ENCODE data around the gene TMEM126A. TPM values are rescaled to one million over a fixed set of nuclear protein-coding genes. Genes with fewer than 3 reads are reported as not detected.
A peak's percentile ranks its signal among the peaks of the same experiment; 100 is the strongest.

The TMEM126A gene
- total and polyA plus RNA-seq, 2 of the 8 experiments (the other 6 are each of a cell fraction or from before 2014, with no cell fraction given): 33.7 to 58.7 TPM

GRCh38 chr11:85664615-85665481 lies 17.1 kb downstream of the TMEM126A start, which contains the start of gene CREBZF (continued):
- peak; percentile 95 for TF ChIP-seq TAF1 (IDR thresholded peaks at IDR 0.05; ENCODE audit: low read depth, low read length)
- no peak for TF ChIP-seq CBX5 (IDR thresholded peaks at IDR 0.05; ENCODE audit: low read depth, low read length)
- peak; percentile 98 for TF ChIP-seq ATF2 (IDR thresholded peaks at IDR 0.05; ENCODE audit: low read length)
- TF ChIP-seq CTBP2 (IDR thresholded peaks at IDR 0.05; ENCODE audit: borderline replicate concordance, insufficient read depth, insufficient read length, low read length): no peak
- no peak for TF ChIP-seq SP2 (IDR thresholded peaks at IDR 0.05; ENCODE audit: low read length)
- TF ChIP-seq POLR2AphosphoS5 (IDR thresholded peaks at IDR 0.05; ENCODE audit: low read depth, low read length): peak; percentile 97
- no peak for TF ChIP-seq BCL11A (IDR thresholded peaks at IDR 0.05; ENCODE audit: low read depth in 2 of 2, low read length in 2 of 2)
- TF ChIP-seq JUND (IDR thresholded peaks at IDR 0.05; ENCODE audit: low read length): peak; percentile 66
- TF ChIP-seq KDM5A (IDR thresholded peaks at IDR 0.05; ENCODE audit: low read length): no peak
- TF ChIP-seq KDM1A (IDR thresholded peaks at IDR 0.05; ENCODE audit: borderline replicate concordance, low read length): no peak
- no peak for TF ChIP-seq CBX8 (IDR thresholded peaks at IDR 0.05; ENCODE audit: borderline replicate concordance, low read depth, low read length)
- TF ChIP-seq CEBPB (IDR thresholded peaks at IDR 0.05; ENCODE audit: low read depth, low read length): no peak
- TF ChIP-seq TEAD4 (IDR thresholded peaks at IDR 0.05; ENCODE audit: low read depth, low read length): no peak
- no peak for TF ChIP-seq CHD1 (IDR thresholded peaks at IDR 0.05; ENCODE audit: low read depth, low read length)
- peak; percentile 51; the same call in 1 of the 2 replicates for TF ChIP-seq E2F6 (IDR thresholded peaks at IDR 0.05)
- TF ChIP-seq TCF12 (IDR thresholded peaks at IDR 0.05; ENCODE audit: low read depth, low read length): no peak
- TF ChIP-seq YY1 (IDR thresholded peaks at IDR 0.05; ENCODE audit: low read depth, low read length): no peak
- TF ChIP-seq USF2 (IDR thresholded peaks at IDR 0.05; ENCODE audit: low read length): no peak
- TF ChIP-seq MAX (IDR thresholded peaks at IDR 0.05): peak; percentile 50; the same call in 1 of the 2 replicates
